Left lung (tissue), 10 donors: ENCODE data around the gene DGKB. TPM values are rescaled to one million over a fixed set of nuclear protein-coding genes. Genes with fewer than 3 reads are reported as not detected.

Experiments
- ATAC-seq: fragments of 200-7000 bp; cut with Tn5 transposase; one replicate; pipeline ENCODE4 v1.9.1; 2020; ENCODE audit warnings: moderate library complexity
- DNase-seq, 4 donors: peaks; one replicate each; pipeline ENCODE4 v3.0.0-alpha.2; 2013 to 2020
- H3K27ac ChIP-seq, 2 donors: fragments of 200-600 bp; sonication (generic) in 1 of 2; one replicate each; pipeline versions ENCODE4 v1.5.0 to v1.8.0; 2020 to 2021
- H3K27me3 ChIP-seq, 2 donors: fragments of 200-600 bp; sonication (generic) in 1 of 2; one replicate each; pipeline versions ENCODE4 v1.5.0 to v1.8.0; 2020 to 2021
- H3K36me3 ChIP-seq, 2 donors: fragments of 200-600 bp; sonication (generic) in 1 of 2; one replicate each; pipeline versions ENCODE4 v1.5.0 to v1.8.0; 2020 to 2021
- H3K4me1 ChIP-seq, 2 donors: fragments of 200-600 bp; one replicate each; pipeline ENCODE4 v1.8.0; 2021
- H3K4me3 ChIP-seq, 2 donors: fragments of 200-600 bp; sonication (generic) in 1 of 2; one replicate each; pipeline versions ENCODE4 v1.5.0 to v1.8.0; 2020 to 2021; ENCODE audit warnings: mild to moderate bottlenecking in 1 of 2
- H3K9me3 ChIP-seq, 2 donors: fragments of 200-600 bp; sonication (generic) in 1 of 2; one replicate each; pipeline versions ENCODE4 v1.5.0 to v1.8.0; 2020 to 2021
- intact Hi-C, 2 donors: fragments of 100-400 bp; cut with DNase I; formaldehyde crosslinking; loops; one replicate each; pipeline versions ENCODE4 v1.11.2 to v1.14.2; 2022
- polyA plus RNA-seq, 6 donors: library from polyadenylated mRNA; unstranded; fragments of 120-200 nt; gene quantifications; one replicate each; pipeline ENCODE4 v1.2.1, GENCODE V29; 2013; ENCODE audit not compliant: insufficient read length in 6 of 6
- total RNA-seq, 2 donors: library from RNA; stranded (reverse); fragmentation: NEBNext Ultra II Directional; extraction: Animal tissue kit (Norgen Biotek cat#: 25700); gene quantifications; one replicate each; pipeline ENCODE4 v1.2.1, GENCODE V29; 2021
- TF ChIP-seq, protein P1 (sequence below), 2 donors: fragments of 200-600 bp; sonication (generic) in 1 of 2; IDR thresholded peaks; one replicate each; pipeline versions ENCODE4 v1.5.0 to v1.8.0; 2021; ENCODE audit warnings: antibody characterized with exemption in 2 of 2
- donor health status: DM: no; HTN: yes; CAD: no.
- donor health status: DM: no; HTN: no; CAD: no.

The DGKB gene
- total and polyA plus RNA-seq, 8 donors, result 0.15 to 0.31 (median 0.27) TPM; not detected in 1

DNA sequence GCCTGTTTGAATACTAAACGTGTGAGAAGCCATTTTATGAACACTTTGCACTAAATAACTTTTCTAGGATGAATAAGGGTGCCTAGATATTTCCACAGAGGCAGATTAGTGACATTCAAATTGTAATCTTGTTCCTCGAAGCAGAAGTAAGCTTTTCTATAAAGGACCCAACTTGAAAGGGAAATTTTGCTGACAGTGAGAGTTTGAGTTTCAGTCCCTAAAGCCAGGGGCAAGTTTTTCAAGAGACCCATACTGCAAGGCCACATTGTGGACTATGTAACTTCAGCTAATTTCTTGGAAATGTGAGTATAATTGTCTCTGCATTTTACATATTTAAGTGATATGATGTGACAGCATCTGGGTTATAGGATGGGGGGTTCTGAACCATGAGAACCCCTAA is 525.8 kb downstream of the DGKB start:
- intact Hi-C loops, result no loop called here
- TF ChIP-seq, protein P1, sequence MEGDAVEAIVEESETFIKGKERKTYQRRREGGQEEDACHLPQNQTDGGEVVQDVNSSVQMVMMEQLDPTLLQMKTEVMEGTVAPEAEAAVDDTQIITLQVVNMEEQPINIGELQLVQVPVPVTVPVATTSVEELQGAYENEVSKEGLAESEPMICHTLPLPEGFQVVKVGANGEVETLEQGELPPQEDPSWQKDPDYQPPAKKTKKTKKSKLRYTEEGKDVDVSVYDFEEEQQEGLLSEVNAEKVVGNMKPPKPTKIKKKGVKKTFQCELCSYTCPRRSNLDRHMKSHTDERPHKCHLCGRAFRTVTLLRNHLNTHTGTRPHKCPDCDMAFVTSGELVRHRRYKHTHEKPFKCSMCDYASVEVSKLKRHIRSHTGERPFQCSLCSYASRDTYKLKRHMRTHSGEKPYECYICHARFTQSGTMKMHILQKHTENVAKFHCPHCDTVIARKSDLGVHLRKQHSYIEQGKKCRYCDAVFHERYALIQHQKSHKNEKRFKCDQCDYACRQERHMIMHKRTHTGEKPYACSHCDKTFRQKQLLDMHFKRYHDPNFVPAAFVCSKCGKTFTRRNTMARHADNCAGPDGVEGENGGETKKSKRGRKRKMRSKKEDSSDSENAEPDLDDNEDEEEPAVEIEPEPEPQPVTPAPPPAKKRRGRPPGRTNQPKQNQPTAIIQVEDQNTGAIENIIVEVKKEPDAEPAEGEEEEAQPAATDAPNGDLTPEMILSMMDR (IDR thresholded peaks at IDR 0.05), result no peak
- ATAC-seq, result no peak
- Histone ChIP-seq H3K27me3 (no peaks in the 10 kb centered on the region), H3K9me3 (no peaks in the 10 kb centered on the region), H3K36me3 (no peaks in the 10 kb centered on the region), H3K4me3 (no peak overlapping the region), H3K4me1 (no peaks in the 10 kb centered on the region), H3K27ac (no peak overlapping the region)
- no peak for DNase-seq

DNA sequence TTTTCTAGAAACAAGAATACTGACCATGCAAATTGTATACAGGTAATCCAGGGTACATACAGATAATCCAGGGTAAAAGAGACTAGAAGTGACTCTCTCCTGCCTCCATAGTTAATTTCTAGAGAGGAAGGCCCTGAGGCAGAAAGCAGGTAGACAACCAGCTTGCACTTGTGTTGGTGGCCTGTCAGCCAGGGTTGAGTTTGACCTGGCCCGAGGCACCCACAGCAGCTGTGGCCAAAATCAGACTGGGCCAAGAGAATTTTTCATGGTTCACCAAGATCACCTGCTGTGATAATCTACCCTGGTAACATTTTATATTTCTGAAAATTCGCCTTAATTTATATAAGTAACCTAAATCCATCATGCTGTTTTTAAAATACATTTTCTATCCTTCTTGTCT is 526.6 kb downstream of the DGKB start:
- Histone ChIP-seq H3K4me3 (no peak overlapping the region), H3K4me1 (no peaks in the 10 kb centered on the region), H3K9me3 (no peaks in the 10 kb centered on the region), H3K27ac (no peak overlapping the region), H3K36me3 (no peaks in the 10 kb centered on the region), H3K27me3 (no peaks in the 10 kb centered on the region)
- intact Hi-C loops, result no loop called here
- DNase-seq, result no peak
- ATAC-seq, result no peak
- TF ChIP-seq, protein P1 (IDR thresholded peaks at IDR 0.05), result no peak

DNA sequence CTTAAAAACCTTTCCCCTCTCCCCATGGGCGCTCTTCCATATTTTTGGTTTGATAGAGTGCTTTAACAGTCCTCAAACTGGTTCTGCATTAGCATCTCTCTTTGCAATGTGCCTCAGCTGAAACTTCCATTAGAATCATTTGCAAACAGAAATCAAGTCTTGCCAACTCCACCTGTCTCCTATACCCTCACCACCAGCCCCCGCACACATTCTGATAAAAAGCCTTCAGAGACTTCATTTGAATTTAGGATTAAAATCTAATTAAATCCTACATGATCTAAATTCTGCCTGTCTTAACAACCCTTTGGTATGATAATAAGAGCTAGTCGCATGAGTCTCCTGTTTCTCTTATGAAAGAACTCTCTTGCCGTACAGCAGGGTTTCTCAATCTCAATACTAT is 528.2 kb downstream of the DGKB start:
- intact Hi-C loops, result no loop called here
- no peaks in the 10 kb centered on the region for H3K36me3 ChIP-seq
- TF ChIP-seq, protein P1 (IDR thresholded peaks at IDR 0.05), result no peak
- H3K4me1 ChIP-seq, result no peaks in the 10 kb centered on the region
- DNase-seq, result no peak
- no peak for ATAC-seq
- no peak overlapping the region for H3K4me3 ChIP-seq
- no peaks in the 10 kb centered on the region for H3K27me3 ChIP-seq
- no peak overlapping the region for H3K27ac ChIP-seq
- H3K9me3 ChIP-seq, result peaks cover 0 to 6% of the 10 kb centered on the region in 2 donors

DNA sequence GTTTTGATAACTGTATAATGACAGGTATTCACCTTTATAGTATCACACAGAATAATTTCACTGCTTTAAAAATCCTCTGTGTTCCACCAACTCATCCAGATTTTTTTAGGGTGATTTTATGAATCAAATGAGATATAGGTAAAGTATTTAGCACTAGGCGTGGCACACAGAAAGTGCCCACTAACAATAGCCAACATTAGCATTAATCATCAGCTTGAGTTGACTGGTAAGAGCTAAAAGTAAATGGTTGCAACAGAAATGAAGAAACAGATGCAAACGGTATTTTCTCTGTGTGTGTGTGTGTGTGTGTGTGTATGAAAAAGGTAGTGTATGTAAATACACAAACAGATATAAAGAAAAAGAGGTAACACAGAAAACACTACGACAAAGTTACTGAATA is 534.3 kb downstream of the DGKB start:
- no peaks in the 10 kb centered on the region for H3K27me3 ChIP-seq
- TF ChIP-seq, protein P1 (IDR thresholded peaks at IDR 0.05), result no peak
- H3K36me3 ChIP-seq, result no peaks in the 10 kb centered on the region
- no peak overlapping the region for H3K27ac ChIP-seq
- ATAC-seq, result no peak
- intact Hi-C loops, result no loop called here
- no peaks in the 10 kb centered on the region for H3K4me1 ChIP-seq
- no peak for DNase-seq
- H3K4me3 ChIP-seq, result no peak overlapping the region
- H3K9me3 ChIP-seq, result peaks cover 0 to 9% of the 10 kb centered on the region in 2 donors

DNA sequence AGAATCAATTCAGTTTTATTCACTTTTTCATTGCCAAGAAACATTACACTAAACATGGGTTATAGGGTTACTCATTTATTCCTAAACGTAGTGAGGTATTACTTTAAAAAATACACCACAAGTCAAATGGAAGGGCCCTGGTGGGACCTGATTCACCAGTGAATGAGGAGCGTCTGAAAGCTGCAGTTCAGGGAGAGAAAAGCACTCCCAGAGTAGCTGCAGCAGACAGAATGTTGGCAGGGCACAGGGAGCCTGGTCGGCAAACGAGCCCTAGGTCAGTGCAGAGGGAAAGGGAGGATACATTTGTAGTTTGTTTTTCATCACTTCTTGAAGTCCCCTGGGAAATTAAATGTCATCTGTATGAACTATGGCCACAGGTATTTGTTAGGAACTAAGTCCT is 551.4 kb downstream of the DGKB start:
- ATAC-seq (no peak), DNase-seq (peak in 1 of 4 donors; percentile 32)
- H3K4me3 ChIP-seq, result no peak overlapping the region
- H3K27ac ChIP-seq, result no peak overlapping the region
- intact Hi-C loops, result no loop called here
- H3K4me1 ChIP-seq, result no peaks in the 10 kb centered on the region
- H3K9me3 ChIP-seq, result no peaks in the 10 kb centered on the region
- TF ChIP-seq, protein P1 (IDR thresholded peaks at IDR 0.05), result no peak
- no peaks in the 10 kb centered on the region for H3K36me3 ChIP-seq
- no peaks in the 10 kb centered on the region for H3K27me3 ChIP-seq
